ENCODE results near the gene LDB2. TPM values are rescaled to one million over a fixed set of nuclear protein-coding genes. Genes with fewer than 3 reads are reported as not detected.

Gene LDB2
- total RNA-seq, 1 experiment from 2014 or later: not detected

DNA sequence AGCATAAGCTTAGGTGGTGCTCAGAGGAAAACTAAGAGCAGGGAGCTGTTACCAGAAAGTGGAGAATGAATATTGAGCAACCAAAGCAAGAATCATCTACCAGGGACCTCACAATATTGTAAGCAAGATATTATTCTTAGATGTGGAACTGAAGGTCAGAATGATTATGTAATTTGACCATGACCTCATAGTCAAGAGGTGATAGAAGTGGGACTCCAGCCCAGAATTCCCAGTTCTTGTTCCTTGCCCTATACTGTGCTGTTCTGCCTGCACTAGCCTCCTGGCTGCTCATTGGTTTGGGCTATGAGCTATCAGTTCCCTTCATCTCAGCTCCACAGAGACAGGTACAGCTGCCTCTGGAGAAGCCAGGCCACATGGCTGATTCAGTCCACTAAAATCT, 229.4 kb downstream of the LDB2 start:
- Histone ChIP-seq H4K20me1 (ENCODE audit: insufficient read depth, low read depth, low read length) (no peaks in the 10 kb centered on the region), H3K9me3 (ENCODE audit: low read length) (no peaks in the 10 kb centered on the region), H3K4me2 (ENCODE audit: low read depth, low read length, poor library complexity, severe bottlenecking) (no peak overlapping the region), H3K79me2 (ENCODE audit: low read length) (no peaks in the 10 kb centered on the region), H3K9me2 (replicated peaks; ENCODE audit: insufficient read depth, low read length) (no peaks in the 10 kb centered on the region), H3K27me3 (ENCODE audit: low read length) (no peaks in the 10 kb centered on the region), H3K4me1 (ENCODE audit: low read length) (no peaks in the 10 kb centered on the region), H3K27ac (ENCODE audit: low read length) (no peak overlapping the region), H3K36me3 (ENCODE audit: insufficient read depth, low read length) (no peaks in the 10 kb centered on the region), H3K4me3 (ENCODE audit: low read length) (no peak overlapping the region), H2AFZ (ENCODE audit: low read length) (no peak overlapping the region), H3K9ac (ENCODE audit: low read length) (no peak overlapping the region)
- DNase-seq: no peak

DNA sequence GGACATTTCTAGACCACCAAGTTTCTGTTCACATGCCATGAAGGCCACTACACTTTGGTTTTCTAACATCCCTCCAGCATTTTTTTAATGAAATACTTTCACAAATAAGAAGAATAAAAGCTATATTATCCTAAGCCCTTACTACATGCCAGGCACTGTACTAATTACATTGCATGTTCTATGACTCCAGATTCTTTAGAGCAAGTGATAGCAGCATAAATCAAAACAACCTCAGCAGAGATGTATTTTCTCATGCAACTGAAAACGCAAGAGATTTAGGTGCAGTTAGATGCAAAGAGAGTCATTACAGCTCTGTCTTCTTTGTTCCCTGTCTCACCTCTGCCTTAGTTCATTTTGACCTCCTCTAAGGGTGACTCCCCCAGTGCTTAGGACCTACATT, 230.0 kb downstream of the LDB2 start:
- H3K9ac ChIP-seq (ENCODE audit: low read length): no peak overlapping the region
- no peaks in the 10 kb centered on the region for H3K27me3 ChIP-seq (ENCODE audit: low read length)
- H3K4me3 ChIP-seq (ENCODE audit: low read length): no peak overlapping the region
- H3K9me2 ChIP-seq (replicated peaks; ENCODE audit: insufficient read depth, low read length): no peaks in the 10 kb centered on the region
- H3K9me3 ChIP-seq (ENCODE audit: low read length): no peaks in the 10 kb centered on the region
- H3K27ac ChIP-seq (ENCODE audit: low read length): no peak overlapping the region
- no peak overlapping the region for H3K4me2 ChIP-seq (ENCODE audit: low read depth, low read length, poor library complexity, severe bottlenecking)
- no peak for DNase-seq
- no peak overlapping the region for H2AFZ ChIP-seq (ENCODE audit: low read length)
- H3K79me2 ChIP-seq (ENCODE audit: low read length): no peaks in the 10 kb centered on the region
- H3K4me1 ChIP-seq (ENCODE audit: low read length): no peaks in the 10 kb centered on the region
- H3K36me3 ChIP-seq (ENCODE audit: insufficient read depth, low read length): no peaks in the 10 kb centered on the region
- no peaks in the 10 kb centered on the region for H4K20me1 ChIP-seq (ENCODE audit: insufficient read depth, low read depth, low read length)

DNA sequence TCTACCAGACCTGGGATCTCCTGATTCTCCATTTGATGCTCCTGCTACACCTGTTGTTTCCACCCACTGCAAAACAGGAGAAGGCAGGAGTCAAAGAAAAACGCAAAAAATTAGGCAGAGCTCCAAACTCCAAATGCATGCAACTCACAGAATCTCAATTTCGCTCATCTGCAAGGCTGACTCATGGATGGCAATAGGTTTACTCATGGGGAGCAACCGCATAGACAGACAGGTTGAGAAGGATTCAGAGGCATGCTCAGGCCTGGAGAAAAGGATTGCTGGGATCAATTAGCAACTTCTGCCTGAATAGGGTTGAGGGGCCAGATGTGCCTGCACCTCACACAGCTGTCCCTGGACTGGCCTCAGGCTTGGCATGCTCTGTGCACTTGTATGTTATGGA, 231.0 kb downstream of the LDB2 start:
- Histone ChIP-seq H3K4me2 (ENCODE audit: low read depth, low read length, poor library complexity, severe bottlenecking) (no peak overlapping the region), H4K20me1 (ENCODE audit: insufficient read depth, low read depth, low read length) (no peaks in the 10 kb centered on the region), H3K4me3 (ENCODE audit: low read length) (no peak overlapping the region), H3K9me3 (ENCODE audit: low read length) (no peaks in the 10 kb centered on the region), H3K27ac (ENCODE audit: low read length) (no peak overlapping the region), H2AFZ (ENCODE audit: low read length) (no peak overlapping the region), H3K9ac (ENCODE audit: low read length) (no peak overlapping the region), H3K9me2 (replicated peaks; ENCODE audit: insufficient read depth, low read length) (no peaks in the 10 kb centered on the region), H3K4me1 (ENCODE audit: low read length) (no peaks in the 10 kb centered on the region), H3K27me3 (ENCODE audit: low read length) (no peaks in the 10 kb centered on the region), H3K79me2 (ENCODE audit: low read length) (no peaks in the 10 kb centered on the region), H3K36me3 (ENCODE audit: insufficient read depth, low read length) (no peaks in the 10 kb centered on the region)
- no peak for DNase-seq

DNA sequence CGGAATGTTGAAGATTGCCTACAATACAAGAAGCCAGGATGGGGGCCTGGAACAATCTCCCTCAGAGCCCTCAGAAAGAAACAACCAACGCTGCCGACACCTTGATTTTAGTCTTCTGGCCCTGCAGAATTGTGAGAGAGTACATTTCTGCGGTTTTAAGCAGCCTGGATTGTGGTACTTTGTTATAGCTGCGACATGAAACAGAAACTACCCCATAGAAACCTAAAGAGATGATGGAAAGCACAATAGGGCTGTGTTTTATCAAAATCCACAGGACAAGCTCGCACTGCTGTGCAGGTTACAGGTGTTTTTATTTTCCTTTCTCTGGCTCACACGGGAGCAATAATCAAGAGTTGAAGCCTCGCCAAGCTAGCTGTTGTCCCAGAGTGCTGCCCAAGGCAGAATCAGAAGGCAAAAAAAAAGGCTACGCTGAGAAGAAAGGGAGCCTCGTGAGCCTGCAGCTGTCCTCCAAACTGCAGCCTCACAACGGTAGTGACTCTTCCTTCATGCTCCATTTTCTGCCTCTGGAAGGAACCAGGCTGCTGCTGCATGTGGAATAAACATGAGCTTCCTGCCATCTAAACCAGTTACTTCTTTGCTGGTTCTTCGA, 232.4 kb downstream of the LDB2 start:
- Histone ChIP-seq H3K9me3 (ENCODE audit: low read length) (no peaks in the 10 kb centered on the region), H3K4me1 (ENCODE audit: low read length) (no peaks in the 10 kb centered on the region)

DNA sequence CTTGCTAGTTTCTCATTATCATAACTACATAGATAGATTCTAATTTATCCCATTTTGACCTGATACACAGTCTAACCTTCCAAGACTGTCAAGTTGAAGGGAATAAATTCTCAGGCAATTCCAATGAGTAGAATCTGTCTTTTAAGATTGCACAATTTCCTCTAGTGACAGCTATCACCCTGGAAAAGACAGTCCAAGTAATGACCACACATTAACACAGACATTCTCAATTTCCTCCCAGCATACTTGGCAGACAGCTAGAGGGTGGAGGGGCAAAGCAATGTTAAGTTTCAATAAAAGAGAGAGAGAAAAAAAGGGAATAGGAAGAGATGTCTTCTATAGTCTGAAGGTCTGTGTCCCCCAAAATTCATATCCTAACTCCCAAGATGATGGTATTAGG, 234.7 kb downstream of the LDB2 start:
- Histone ChIP-seq H3K4me1 (ENCODE audit: low read length) (no peaks in the 10 kb centered on the region), H3K4me2 (ENCODE audit: low read depth, low read length, poor library complexity, severe bottlenecking) (no peak overlapping the region), H3K4me3 (ENCODE audit: low read length) (no peak overlapping the region), H3K79me2 (ENCODE audit: low read length) (no peaks in the 10 kb centered on the region), H3K27ac (ENCODE audit: low read length) (no peak overlapping the region), H3K36me3 (ENCODE audit: insufficient read depth, low read length) (no peaks in the 10 kb centered on the region), H3K9me3 (ENCODE audit: low read length) (no peaks in the 10 kb centered on the region), H3K27me3 (ENCODE audit: low read length) (no peaks in the 10 kb centered on the region), H2AFZ (ENCODE audit: low read length) (no peak overlapping the region), H3K9ac (ENCODE audit: low read length) (no peak overlapping the region), H4K20me1 (ENCODE audit: insufficient read depth, low read depth, low read length) (no peaks in the 10 kb centered on the region), H3K9me2 (replicated peaks; ENCODE audit: insufficient read depth, low read length) (no peaks in the 10 kb centered on the region)
- DNase-seq: no peak

More for the DNA sequence above, 232.4 kb downstream of the LDB2 start:
- no peak for DNase-seq
- Histone ChIP-seq H3K27me3 (ENCODE audit: low read length) (no peaks in the 10 kb centered on the region), H3K4me2 (ENCODE audit: low read depth, low read length, poor library complexity, severe bottlenecking) (no peak overlapping the region), H3K27ac (ENCODE audit: low read length) (no peak overlapping the region), H3K9me2 (replicated peaks; ENCODE audit: insufficient read depth, low read length) (no peaks in the 10 kb centered on the region), H3K4me3 (ENCODE audit: low read length) (no peak overlapping the region), H2AFZ (ENCODE audit: low read length) (no peak overlapping the region), H3K79me2 (ENCODE audit: low read length) (no peaks in the 10 kb centered on the region), H3K36me3 (ENCODE audit: insufficient read depth, low read length) (no peaks in the 10 kb centered on the region), H3K9ac (ENCODE audit: low read length) (no peak overlapping the region), H4K20me1 (ENCODE audit: insufficient read depth, low read depth, low read length) (no peaks in the 10 kb centered on the region)

DNA sequence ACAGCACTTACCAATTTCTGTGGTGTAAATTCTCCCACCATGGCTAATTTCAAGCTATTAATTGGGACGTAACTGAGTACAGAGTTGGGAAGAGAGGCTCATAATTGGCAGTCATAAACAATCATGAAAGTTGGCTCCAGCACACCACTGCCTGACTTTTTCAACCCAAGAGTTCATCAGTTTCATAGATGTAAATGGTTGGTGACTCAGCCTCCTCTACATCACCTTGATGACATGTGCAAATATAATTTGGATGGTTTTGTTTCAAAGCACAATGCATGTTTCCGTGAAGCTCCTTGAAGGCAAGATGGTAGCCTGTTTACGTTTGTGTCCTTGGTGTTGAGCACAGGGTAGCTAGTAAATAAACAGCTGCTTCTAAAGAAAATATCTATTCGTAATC, 235.1 kb downstream of the LDB2 start:
- Histone ChIP-seq H3K4me2 (ENCODE audit: low read depth, low read length, poor library complexity, severe bottlenecking) (no peak overlapping the region), H3K27me3 (ENCODE audit: low read length) (no peaks in the 10 kb centered on the region), H3K79me2 (ENCODE audit: low read length) (no peaks in the 10 kb centered on the region), H3K27ac (ENCODE audit: low read length) (no peak overlapping the region), H3K4me3 (ENCODE audit: low read length) (no peak overlapping the region), H3K9me2 (replicated peaks; ENCODE audit: insufficient read depth, low read length) (no peaks in the 10 kb centered on the region), H3K36me3 (ENCODE audit: insufficient read depth, low read length) (no peaks in the 10 kb centered on the region), H4K20me1 (ENCODE audit: insufficient read depth, low read depth, low read length) (no peaks in the 10 kb centered on the region), H3K4me1 (ENCODE audit: low read length) (no peaks in the 10 kb centered on the region), H2AFZ (ENCODE audit: low read length) (no peak overlapping the region), H3K9me3 (ENCODE audit: low read length) (no peaks in the 10 kb centered on the region), H3K9ac (ENCODE audit: low read length) (no peak overlapping the region)
- DNase-seq: no peak

DNA sequence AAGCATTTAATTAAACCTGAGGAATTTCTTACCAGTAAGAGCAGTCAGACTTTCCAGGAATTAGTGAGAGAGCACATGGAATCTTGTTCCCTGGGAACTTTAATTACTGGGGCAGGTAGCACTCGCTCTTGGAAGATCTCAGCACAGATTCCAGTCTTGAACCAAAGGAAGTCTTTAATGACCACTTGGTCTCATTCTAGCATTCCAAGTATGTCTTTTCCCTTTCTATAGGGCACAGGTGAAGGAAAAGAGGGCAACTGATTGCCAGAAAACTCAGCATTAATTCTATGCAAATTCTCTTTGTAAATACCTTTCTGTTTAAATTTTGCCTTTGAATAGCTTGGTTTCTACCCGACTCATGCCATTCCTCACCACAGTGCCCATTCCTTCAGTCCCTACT, 236.6 kb downstream of the LDB2 start:
- H3K27ac ChIP-seq (ENCODE audit: low read length): no peak overlapping the region
- no peak overlapping the region for H2AFZ ChIP-seq (ENCODE audit: low read length)
- H3K79me2 ChIP-seq (ENCODE audit: low read length): no peaks in the 10 kb centered on the region
- no peaks in the 10 kb centered on the region for H3K9me2 ChIP-seq (replicated peaks; ENCODE audit: insufficient read depth, low read length)
- DNase-seq: no peak
- no peaks in the 10 kb centered on the region for H3K9me3 ChIP-seq (ENCODE audit: low read length)
- no peak overlapping the region for H3K9ac ChIP-seq (ENCODE audit: low read length)
- H4K20me1 ChIP-seq (ENCODE audit: insufficient read depth, low read depth, low read length): no peaks in the 10 kb centered on the region
- H3K4me1 ChIP-seq (ENCODE audit: low read length): no peaks in the 10 kb centered on the region
- no peak overlapping the region for H3K4me3 ChIP-seq (ENCODE audit: low read length)
- no peaks in the 10 kb centered on the region for H3K36me3 ChIP-seq (ENCODE audit: insufficient read depth, low read length)
- no peak overlapping the region for H3K4me2 ChIP-seq (ENCODE audit: low read depth, low read length, poor library complexity, severe bottlenecking)
- no peaks in the 10 kb centered on the region for H3K27me3 ChIP-seq (ENCODE audit: low read length)

DNA sequence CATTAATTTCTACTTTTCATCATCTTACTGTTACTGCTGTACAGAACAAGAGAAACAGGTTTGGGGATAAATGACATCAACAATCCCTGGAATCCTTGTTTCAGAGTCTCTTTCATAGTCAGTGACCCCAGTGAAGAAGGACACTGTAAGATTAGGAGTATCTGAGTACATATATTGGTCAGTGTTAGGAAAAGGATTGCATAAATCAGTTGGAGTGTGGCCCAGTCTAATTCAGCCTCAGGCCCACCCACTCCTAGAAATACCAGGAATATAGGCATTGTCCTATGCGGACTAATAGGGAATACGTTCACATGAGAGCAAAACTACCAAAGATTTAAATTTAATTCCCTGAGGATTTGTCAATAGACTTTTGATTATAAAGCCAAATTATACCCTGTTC, 237.8 kb downstream of the LDB2 start:
- no peak for DNase-seq
- H3K27me3 ChIP-seq (ENCODE audit: low read length): no peaks in the 10 kb centered on the region
- H3K9me3 ChIP-seq (ENCODE audit: low read length): no peaks in the 10 kb centered on the region
- no peaks in the 10 kb centered on the region for H3K36me3 ChIP-seq (ENCODE audit: insufficient read depth, low read length)
- no peaks in the 10 kb centered on the region for H3K4me1 ChIP-seq (ENCODE audit: low read length)
- H2AFZ ChIP-seq (ENCODE audit: low read length): no peak overlapping the region
- no peak overlapping the region for H3K4me3 ChIP-seq (ENCODE audit: low read length)
- H3K9me2 ChIP-seq (replicated peaks; ENCODE audit: insufficient read depth, low read length): no peaks in the 10 kb centered on the region
- H3K79me2 ChIP-seq (ENCODE audit: low read length): no peaks in the 10 kb centered on the region
- no peaks in the 10 kb centered on the region for H4K20me1 ChIP-seq (ENCODE audit: insufficient read depth, low read depth, low read length)
- H3K9ac ChIP-seq (ENCODE audit: low read length): no peak overlapping the region
- no peak overlapping the region for H3K27ac ChIP-seq (ENCODE audit: low read length)
- H3K4me2 ChIP-seq (ENCODE audit: low read depth, low read length, poor library complexity, severe bottlenecking): no peak overlapping the region

DNA sequence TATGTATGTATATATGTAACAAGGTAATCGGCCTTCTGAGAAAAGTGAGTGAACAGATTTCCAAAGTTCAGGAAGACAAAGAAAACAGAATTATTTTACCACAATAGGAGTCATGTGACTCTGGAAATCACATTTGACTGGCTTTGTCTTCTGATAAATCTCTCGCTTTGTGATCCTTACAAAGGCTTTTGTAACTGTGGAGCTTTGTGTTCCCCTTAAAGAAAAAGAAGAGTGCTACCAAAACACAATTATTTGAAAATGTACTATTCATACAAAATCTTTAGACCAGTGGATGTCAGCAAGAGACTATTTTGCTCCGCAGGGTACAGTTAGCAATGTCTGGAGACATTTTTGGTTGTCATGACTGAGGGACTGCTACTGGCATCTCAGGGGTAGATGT, 238.8 kb downstream of the LDB2 start:
- H3K4me1 ChIP-seq (ENCODE audit: low read length): no peaks in the 10 kb centered on the region
- H3K9ac ChIP-seq (ENCODE audit: low read length): no peak overlapping the region
- H2AFZ ChIP-seq (ENCODE audit: low read length): no peak overlapping the region
- DNase-seq: no peak
- H3K36me3 ChIP-seq (ENCODE audit: insufficient read depth, low read length): no peaks in the 10 kb centered on the region
- no peaks in the 10 kb centered on the region for H3K27me3 ChIP-seq (ENCODE audit: low read length)
- H3K79me2 ChIP-seq (ENCODE audit: low read length): no peaks in the 10 kb centered on the region
- H3K4me3 ChIP-seq (ENCODE audit: low read length): no peak overlapping the region
- no peaks in the 10 kb centered on the region for H3K9me3 ChIP-seq (ENCODE audit: low read length)
- H4K20me1 ChIP-seq (ENCODE audit: insufficient read depth, low read depth, low read length): no peaks in the 10 kb centered on the region
- no peak overlapping the region for H3K27ac ChIP-seq (ENCODE audit: low read length)
- no peaks in the 10 kb centered on the region for H3K9me2 ChIP-seq (replicated peaks; ENCODE audit: insufficient read depth, low read length)
- H3K4me2 ChIP-seq (ENCODE audit: low read depth, low read length, poor library complexity, severe bottlenecking): no peak overlapping the region
